Neural cell (in vitro differentiated cells): ENCODE results near the gene PLXNA4.

Experiments used
- EP300 ChIP-seq: fragments of 450-650 bp; conservative IDR thresholded peaks from 2 replicates; pipeline ENCODE4 v1.6.1; 2014; ENCODE audit warnings: antibody characterized with exemption, mild to moderate bottlenecking, moderate library complexity; ENCODE audit not compliant: poor library complexity, severe bottlenecking
- EZH2 ChIP-seq: fragments of 200-600, 300-800 bp; shearing (Covaris generic), sonication (generic); IDR thresholded peaks from 2 replicates; pipeline ENCODE4 v1.6.1; 2014; ENCODE audit warnings: antibody characterized with exemption, low read length, borderline replicate concordance, mild to moderate bottlenecking; ENCODE audit not compliant: insufficient read depth, poor library complexity, severe bottlenecking
- MXI1 ChIP-seq: fragments of 450-650 bp; conservative IDR thresholded peaks from 2 replicates; pipeline ENCODE4 v1.6.1; 2014; ENCODE audit warnings: antibody characterized with exemption, mild to moderate bottlenecking; ENCODE audit not compliant: poor library complexity, severe bottlenecking
- POLR2AphosphoS5 ChIP-seq: IDR thresholded peaks from 2 replicates; pipeline ENCODE4 v1.6.1; 2012
- RAD21 ChIP-seq: fragments of 450-650 bp; conservative IDR thresholded peaks from 2 replicates; pipeline ENCODE4 v1.6.1; 2014; ENCODE audit warnings: antibody characterized with exemption, mild to moderate bottlenecking, moderate library complexity
- SMC3 ChIP-seq: fragments of 450-650 bp; conservative IDR thresholded peaks from 2 replicates; pipeline ENCODE4 v1.6.1; 2014; ENCODE audit warnings: antibody characterized with exemption, mild to moderate bottlenecking, moderate library complexity; ENCODE audit not compliant: poor library complexity
- TAF1 ChIP-seq: IDR thresholded peaks from 2 replicates; pipeline ENCODE4 v1.6.1; 2012; ENCODE audit warnings: low read depth
- TF ChIP-seq, protein P1 (sequence below): fragments of 450-650 bp; IDR thresholded peaks from 2 replicates; pipeline ENCODE4 v1.5.1; 2014; ENCODE audit warnings: antibody characterized with exemption, mild to moderate bottlenecking, moderate library complexity; ENCODE audit not compliant: poor library complexity, severe bottlenecking
- TF ChIP-seq, protein P2 (sequence below): IDR thresholded peaks from 2 replicates; pipeline ENCODE4 v1.6.1; 2012; ENCODE audit warnings: borderline replicate concordance

DNA sequence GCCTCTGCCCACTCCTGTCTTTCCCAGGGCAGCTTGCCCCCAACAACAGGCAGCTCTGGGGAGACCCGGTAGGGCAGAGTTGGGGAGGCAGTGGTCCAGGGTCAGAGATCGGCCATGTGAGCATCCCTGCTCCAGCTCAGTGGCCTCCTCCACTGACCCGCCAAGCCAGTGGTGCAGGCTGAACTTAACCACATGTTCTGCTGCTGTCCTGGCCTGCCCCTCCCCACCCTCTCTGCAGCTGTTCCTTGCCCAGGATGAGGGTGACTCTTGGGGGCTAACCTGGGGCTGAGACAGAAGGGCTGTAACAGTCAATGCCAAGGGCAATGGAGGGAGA, 349.3 kb downstream of the PLXNA4 start:
- TF ChIP-seq, protein P1, sequence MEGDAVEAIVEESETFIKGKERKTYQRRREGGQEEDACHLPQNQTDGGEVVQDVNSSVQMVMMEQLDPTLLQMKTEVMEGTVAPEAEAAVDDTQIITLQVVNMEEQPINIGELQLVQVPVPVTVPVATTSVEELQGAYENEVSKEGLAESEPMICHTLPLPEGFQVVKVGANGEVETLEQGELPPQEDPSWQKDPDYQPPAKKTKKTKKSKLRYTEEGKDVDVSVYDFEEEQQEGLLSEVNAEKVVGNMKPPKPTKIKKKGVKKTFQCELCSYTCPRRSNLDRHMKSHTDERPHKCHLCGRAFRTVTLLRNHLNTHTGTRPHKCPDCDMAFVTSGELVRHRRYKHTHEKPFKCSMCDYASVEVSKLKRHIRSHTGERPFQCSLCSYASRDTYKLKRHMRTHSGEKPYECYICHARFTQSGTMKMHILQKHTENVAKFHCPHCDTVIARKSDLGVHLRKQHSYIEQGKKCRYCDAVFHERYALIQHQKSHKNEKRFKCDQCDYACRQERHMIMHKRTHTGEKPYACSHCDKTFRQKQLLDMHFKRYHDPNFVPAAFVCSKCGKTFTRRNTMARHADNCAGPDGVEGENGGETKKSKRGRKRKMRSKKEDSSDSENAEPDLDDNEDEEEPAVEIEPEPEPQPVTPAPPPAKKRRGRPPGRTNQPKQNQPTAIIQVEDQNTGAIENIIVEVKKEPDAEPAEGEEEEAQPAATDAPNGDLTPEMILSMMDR, result no peak
- TF ChIP-seq RAD21, result no peak
- no peak for TF ChIP-seq POLR2AphosphoS5
- no peak for TF ChIP-seq MXI1
- TF ChIP-seq, protein P2, sequence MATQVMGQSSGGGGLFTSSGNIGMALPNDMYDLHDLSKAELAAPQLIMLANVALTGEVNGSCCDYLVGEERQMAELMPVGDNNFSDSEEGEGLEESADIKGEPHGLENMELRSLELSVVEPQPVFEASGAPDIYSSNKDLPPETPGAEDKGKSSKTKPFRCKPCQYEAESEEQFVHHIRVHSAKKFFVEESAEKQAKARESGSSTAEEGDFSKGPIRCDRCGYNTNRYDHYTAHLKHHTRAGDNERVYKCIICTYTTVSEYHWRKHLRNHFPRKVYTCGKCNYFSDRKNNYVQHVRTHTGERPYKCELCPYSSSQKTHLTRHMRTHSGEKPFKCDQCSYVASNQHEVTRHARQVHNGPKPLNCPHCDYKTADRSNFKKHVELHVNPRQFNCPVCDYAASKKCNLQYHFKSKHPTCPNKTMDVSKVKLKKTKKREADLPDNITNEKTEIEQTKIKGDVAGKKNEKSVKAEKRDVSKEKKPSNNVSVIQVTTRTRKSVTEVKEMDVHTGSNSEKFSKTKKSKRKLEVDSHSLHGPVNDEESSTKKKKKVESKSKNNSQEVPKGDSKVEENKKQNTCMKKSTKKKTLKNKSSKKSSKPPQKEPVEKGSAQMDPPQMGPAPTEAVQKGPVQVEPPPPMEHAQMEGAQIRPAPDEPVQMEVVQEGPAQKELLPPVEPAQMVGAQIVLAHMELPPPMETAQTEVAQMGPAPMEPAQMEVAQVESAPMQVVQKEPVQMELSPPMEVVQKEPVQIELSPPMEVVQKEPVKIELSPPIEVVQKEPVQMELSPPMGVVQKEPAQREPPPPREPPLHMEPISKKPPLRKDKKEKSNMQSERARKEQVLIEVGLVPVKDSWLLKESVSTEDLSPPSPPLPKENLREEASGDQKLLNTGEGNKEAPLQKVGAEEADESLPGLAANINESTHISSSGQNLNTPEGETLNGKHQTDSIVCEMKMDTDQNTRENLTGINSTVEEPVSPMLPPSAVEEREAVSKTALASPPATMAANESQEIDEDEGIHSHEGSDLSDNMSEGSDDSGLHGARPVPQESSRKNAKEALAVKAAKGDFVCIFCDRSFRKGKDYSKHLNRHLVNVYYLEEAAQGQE, result no peak
- TF ChIP-seq SMC3, result no peak
- no peak for TF ChIP-seq EZH2
- TF ChIP-seq EP300, result no peak
- TF ChIP-seq TAF1, result no peak
